Measurements from ENCODE around the gene AP4M1. TPM values are rescaled to one million over a fixed set of nuclear protein-coding genes. Genes with fewer than 3 reads are reported as not detected.

AP4M1 gene
- total and polyA plus RNA-seq, 9 of the 15 experiments (the other 6 are each of a cell fraction or from before 2014, with no cell fraction given), result 1.3 to 30.9 (median 14.1) TPM

DNA sequence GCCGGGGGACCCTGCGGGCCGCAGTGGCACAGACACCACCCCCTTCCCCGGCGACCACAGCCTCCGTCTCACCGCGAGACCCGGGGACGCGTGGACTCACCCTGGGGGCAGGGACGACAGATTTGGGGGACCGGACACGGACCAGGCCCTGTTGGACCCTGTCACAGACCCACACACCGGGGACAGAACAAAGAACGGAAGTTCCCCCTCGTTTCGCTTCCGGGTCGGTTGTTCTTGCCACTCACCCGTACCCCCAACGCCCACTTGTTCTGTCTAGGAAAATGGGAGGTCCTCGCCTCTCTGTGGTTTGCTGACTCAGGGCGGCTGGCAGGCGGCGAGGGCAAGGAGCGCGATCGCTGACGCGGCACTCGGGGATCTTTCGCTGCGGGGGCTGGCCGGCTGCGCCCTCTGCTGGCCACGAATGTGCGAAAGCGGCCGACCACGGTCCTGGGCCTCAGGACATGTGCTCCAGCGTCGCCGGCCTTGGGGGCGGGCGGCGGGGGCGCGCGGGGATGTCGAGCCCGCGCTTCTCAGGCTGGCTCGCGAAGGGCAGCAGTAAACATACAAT is 19.8 kb upstream of the AP4M1 start, which contains the start of gene ZNF3 (continued):
- TF ChIP-seq THRA (IDR thresholded peaks at IDR 0.05) (no peak), CBX3 (IDR thresholded peaks at IDR 0.05; ENCODE audit: borderline replicate concordance in 1 of 2, low read length in 2 of 2) (peak in 1 of 2 experiments; percentile 93; a peak in 2 of 3 replicates), ZSCAN32 (CRISPR knock-in tag; IDR thresholded peaks at IDR 0.05) (0 out of 2 replicates have a peak, but pooled peaks have one; percentile 29), BACH1 (tag; IDR thresholded peaks at IDR 0.05) (peak; percentile 99), ZBED1 (IDR thresholded peaks at IDR 0.05) (peak; percentile 78), ZFP1 (CRISPR knock-in tag; IDR thresholded peaks at IDR 0.05) (no peak), FIP1L1 (IDR thresholded peaks at IDR 0.05; ENCODE audit: low read depth, low read length, poor library complexity, severe bottlenecking) (peak; percentile 97), MEF2A (IDR thresholded peaks at IDR 0.05; ENCODE audit: control insufficient read depth, low read depth, low read length) (0 out of 2 replicates have a peak, but pooled peaks have one; percentile 58), LARP7 (IDR thresholded peaks at IDR 0.05) (0 out of 2 replicates have a peak, but pooled peaks have one; percentile 39), ZNF707 (CRISPR knock-in tag; conservative IDR thresholded peaks at IDR 0.05) (no peak), ZNF644 (tag; IDR thresholded peaks at IDR 0.05; ENCODE audit: low read depth) (no peak), ZNF23 (CRISPR knock-in tag; IDR thresholded peaks at IDR 0.05) (no peak)
- TF ChIP-seq, protein P1, sequence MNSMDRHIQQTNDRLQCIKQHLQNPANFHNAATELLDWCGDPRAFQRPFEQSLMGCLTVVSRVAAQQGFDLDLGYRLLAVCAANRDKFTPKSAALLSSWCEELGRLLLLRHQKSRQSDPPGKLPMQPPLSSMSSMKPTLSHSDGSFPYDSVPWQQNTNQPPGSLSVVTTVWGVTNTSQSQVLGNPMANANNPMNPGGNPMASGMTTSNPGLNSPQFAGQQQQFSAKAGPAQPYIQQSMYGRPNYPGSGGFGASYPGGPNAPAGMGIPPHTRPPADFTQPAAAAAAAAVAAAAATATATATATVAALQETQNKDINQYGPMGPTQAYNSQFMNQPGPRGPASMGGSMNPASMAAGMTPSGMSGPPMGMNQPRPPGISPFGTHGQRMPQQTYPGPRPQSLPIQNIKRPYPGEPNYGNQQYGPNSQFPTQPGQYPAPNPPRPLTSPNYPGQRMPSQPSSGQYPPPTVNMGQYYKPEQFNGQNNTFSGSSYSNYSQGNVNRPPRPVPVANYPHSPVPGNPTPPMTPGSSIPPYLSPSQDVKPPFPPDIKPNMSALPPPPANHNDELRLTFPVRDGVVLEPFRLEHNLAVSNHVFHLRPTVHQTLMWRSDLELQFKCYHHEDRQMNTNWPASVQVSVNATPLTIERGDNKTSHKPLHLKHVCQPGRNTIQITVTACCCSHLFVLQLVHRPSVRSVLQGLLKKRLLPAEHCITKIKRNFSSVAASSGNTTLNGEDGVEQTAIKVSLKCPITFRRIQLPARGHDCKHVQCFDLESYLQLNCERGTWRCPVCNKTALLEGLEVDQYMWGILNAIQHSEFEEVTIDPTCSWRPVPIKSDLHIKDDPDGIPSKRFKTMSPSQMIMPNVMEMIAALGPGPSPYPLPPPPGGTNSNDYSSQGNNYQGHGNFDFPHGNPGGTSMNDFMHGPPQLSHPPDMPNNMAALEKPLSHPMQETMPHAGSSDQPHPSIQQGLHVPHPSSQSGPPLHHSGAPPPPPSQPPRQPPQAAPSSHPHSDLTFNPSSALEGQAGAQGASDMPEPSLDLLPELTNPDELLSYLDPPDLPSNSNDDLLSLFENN (IDR thresholded peaks at IDR 0.05; ENCODE audit: low read depth in 2 of 2, low read length in 2 of 2), result peak; percentile 73 to 75; a peak in 3 of 4 replicates
- TF ChIP-seq, protein P2, sequence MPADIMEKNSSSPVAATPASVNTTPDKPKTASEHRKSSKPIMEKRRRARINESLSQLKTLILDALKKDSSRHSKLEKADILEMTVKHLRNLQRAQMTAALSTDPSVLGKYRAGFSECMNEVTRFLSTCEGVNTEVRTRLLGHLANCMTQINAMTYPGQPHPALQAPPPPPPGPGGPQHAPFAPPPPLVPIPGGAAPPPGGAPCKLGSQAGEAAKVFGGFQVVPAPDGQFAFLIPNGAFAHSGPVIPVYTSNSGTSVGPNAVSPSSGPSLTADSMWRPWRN (IDR thresholded peaks at IDR 0.05; ENCODE audit: low read depth), result no peak

All from K562 (cell line).